ENCODE results near the gene MGAT4B.

Gene MGAT4B

GRCh38 chr5:179777909-179778308 is 28.8 kb downstream of the MGAT4B start:
- no peak for ATAC-seq
- no peaks in the 10 kb centered on the region for H3K4me1 Mint-ChIP-seq
- no peak overlapping the region for H3K4me3 Mint-ChIP-seq
- H3K36me3 Mint-ChIP-seq = peaks cover 77% of the 10 kb centered on the region
- H3K9me3 Mint-ChIP-seq = no peaks in the 10 kb centered on the region
- no peak for DNase-seq (ENCODE audit: low spot score in 2 of 2)
- peak overlapping the region; percentile 46 for H3K27ac Mint-ChIP-seq

- no peaks in the 10 kb centered on the region for H3K4me1 Mint-ChIP-seq
- no peak overlapping the region for H3K4me3 Mint-ChIP-seq
- H3K36me3 Mint-ChIP-seq = peaks cover 82% of the 10 kb centered on the region
- H3K9me3 Mint-ChIP-seq = no peaks in the 10 kb centered on the region
- ATAC-seq (no peak), DNase-seq (ENCODE audit: low spot score in 2 of 2) (no peak)
- no peak overlapping the region for H3K27ac Mint-ChIP-seq
These were observed 29.2 kb downstream of the MGAT4B start for GRCh38 chr5:179777456-179777855.

- peaks cover 92% of the 10 kb centered on the region for H3K36me3 Mint-ChIP-seq
- ATAC-seq (no peak), DNase-seq (ENCODE audit: low spot score in 2 of 2) (no peak)
- H3K9me3 Mint-ChIP-seq = no peaks in the 10 kb centered on the region
- H3K27ac Mint-ChIP-seq = no peak overlapping the region
- H3K4me1 Mint-ChIP-seq = no peaks in the 10 kb centered on the region
- no peak overlapping the region for H3K4me3 Mint-ChIP-seq
These were observed 30.2 kb downstream of the MGAT4B start for GRCh38 chr5:179776411-179776938.

GRCh38 chr5:179774442-179774841 is 32.2 kb downstream of the MGAT4B start:
- ATAC-seq = peak; percentile 32

GRCh38 chr5:179773686-179774040 is 33.0 kb downstream of the MGAT4B start:
- ATAC-seq (no peak), DNase-seq (ENCODE audit: low spot score in 2 of 2) (no peak)
- Mint-ChIP-seq H3K27ac (no peak overlapping the region), H3K4me1 (peaks cover 6% of the 10 kb centered on the region), H3K4me3 (no peak overlapping the region), H3K36me3 (peaks cover 100% of the 10 kb centered on the region), H3K9me3 (no peaks in the 10 kb centered on the region)

More at GRCh38 chr5:179774442-179774841, 32.2 kb downstream of the MGAT4B start:
- Mint-ChIP-seq H3K36me3 (peaks cover 100% of the 10 kb centered on the region), H3K4me3 (no peak overlapping the region), H3K9me3 (no peaks in the 10 kb centered on the region), H3K27ac (peak overlapping the region; percentile 65), H3K4me1 (no peaks in the 10 kb centered on the region)
- DNase-seq (ENCODE audit: low spot score in 2 of 2) = no peak

GRCh38 chr5:179772351-179772750 is 34.3 kb downstream of the MGAT4B start:
- Mint-ChIP-seq H3K27ac (peak overlapping the region; percentile 21), H3K4me1 (peaks cover 17% of the 10 kb centered on the region), H3K36me3 (peaks cover 100% of the 10 kb centered on the region), H3K4me3 (no peak overlapping the region), H3K9me3 (no peaks in the 10 kb centered on the region)
- ATAC-seq (no peak), DNase-seq (ENCODE audit: low spot score in 2 of 2) (no peak)

- ATAC-seq (no peak), DNase-seq (ENCODE audit: low spot score in 2 of 2) (no peak)
- no peak overlapping the region for H3K27ac Mint-ChIP-seq
- H3K9me3 Mint-ChIP-seq = no peaks in the 10 kb centered on the region
- H3K4me1 Mint-ChIP-seq = peaks cover 18% of the 10 kb centered on the region
- peaks cover 100% of the 10 kb centered on the region for H3K36me3 Mint-ChIP-seq
- no peak overlapping the region for H3K4me3 Mint-ChIP-seq
These were observed 35.3 kb downstream of the MGAT4B start for GRCh38 chr5:179771311-179771895.

- DNase-seq (ENCODE audit: low spot score in 2 of 2) (no peak), ATAC-seq (no peak)
- peaks cover 98% of the 10 kb centered on the region for H3K36me3 Mint-ChIP-seq
- peaks cover 31% of the 10 kb centered on the region for H3K4me1 Mint-ChIP-seq
- H3K4me3 Mint-ChIP-seq = no peak overlapping the region
- H3K27ac Mint-ChIP-seq = no peak overlapping the region
- H3K9me3 Mint-ChIP-seq = no peaks in the 10 kb centered on the region
These were observed 36.9 kb downstream of the MGAT4B start for GRCh38 chr5:179769796-179770195.

- ATAC-seq = no peak
- no peak for DNase-seq (ENCODE audit: low spot score in 2 of 2)
- H3K36me3 Mint-ChIP-seq = peaks cover 98% of the 10 kb centered on the region
- peaks cover 31% of the 10 kb centered on the region for H3K4me1 Mint-ChIP-seq
- H3K27ac Mint-ChIP-seq = no peak overlapping the region
- no peak overlapping the region for H3K4me3 Mint-ChIP-seq
- no peaks in the 10 kb centered on the region for H3K9me3 Mint-ChIP-seq
These were observed 37.4 kb downstream of the MGAT4B start for GRCh38 chr5:179769271-179769670.

GRCh38 chr5:179768326-179769085 is 38.2 kb downstream of the MGAT4B start:
- DNase-seq (ENCODE audit: low spot score in 2 of 2) = no peak
- peaks cover 36% of the 10 kb centered on the region for H3K4me1 Mint-ChIP-seq
- no peaks in the 10 kb centered on the region for H3K9me3 Mint-ChIP-seq
- H3K4me3 Mint-ChIP-seq = no peak overlapping the region
- ATAC-seq = peak; percentile 85
- peaks cover 94% of the 10 kb centered on the region for H3K36me3 Mint-ChIP-seq
- H3K27ac Mint-ChIP-seq = peak overlapping the region; percentile 10

- Mint-ChIP-seq H3K4me1 (peaks cover 46% of the 10 kb centered on the region), H3K4me3 (no peak overlapping the region), H3K36me3 (peaks cover 84% of the 10 kb centered on the region), H3K27ac (no peak overlapping the region), H3K9me3 (no peaks in the 10 kb centered on the region)
- DNase-seq (ENCODE audit: low spot score in 2 of 2) (no peak), ATAC-seq (no peak)
These were observed 39.1 kb downstream of the MGAT4B start for GRCh38 chr5:179767496-179768100.

GRCh38 chr5:179766726-179767455 is 39.8 kb downstream of the MGAT4B start:
- no peak overlapping the region for H3K27ac Mint-ChIP-seq
- H3K4me3 Mint-ChIP-seq = no peak overlapping the region
- peaks cover 53% of the 10 kb centered on the region for H3K4me1 Mint-ChIP-seq
- H3K9me3 Mint-ChIP-seq = no peaks in the 10 kb centered on the region
- peaks cover 77% of the 10 kb centered on the region for H3K36me3 Mint-ChIP-seq
- no peak for ATAC-seq
- no peak for DNase-seq (ENCODE audit: low spot score in 2 of 2)

- Mint-ChIP-seq H3K4me1 (peaks cover 59% of the 10 kb centered on the region), H3K36me3 (peaks cover 70% of the 10 kb centered on the region), H3K9me3 (no peaks in the 10 kb centered on the region), H3K4me3 (no peak overlapping the region), H3K27ac (peak overlapping the region; percentile 60)
- ATAC-seq (no peak), DNase-seq (ENCODE audit: low spot score in 2 of 2) (no peak)
These were observed 40.5 kb downstream of the MGAT4B start for GRCh38 chr5:179766021-179766725.

- DNase-seq (ENCODE audit: low spot score in 2 of 2) (no peak), ATAC-seq (no peak)
- Mint-ChIP-seq H3K27ac (peak overlapping the region; percentile 60), H3K4me3 (no peak overlapping the region), H3K4me1 (peaks cover 63% of the 10 kb centered on the region), H3K36me3 (peaks cover 62% of the 10 kb centered on the region), H3K9me3 (no peaks in the 10 kb centered on the region)
These were observed 41.3 kb downstream of the MGAT4B start for GRCh38 chr5:179765400-179765799.

GRCh38 chr5:179764056-179764455 is 42.6 kb downstream of the MGAT4B start:
- DNase-seq (ENCODE audit: low spot score in 2 of 2) = no peak
- Mint-ChIP-seq H3K27ac (no peak overlapping the region), H3K4me3 (no peak overlapping the region), H3K4me1 (peaks cover 75% of the 10 kb centered on the region), H3K9me3 (no peaks in the 10 kb centered on the region), H3K36me3 (peaks cover 49% of the 10 kb centered on the region)
- no peak for ATAC-seq
